GM12892 (cell line): ENCODE data around the gene NECAB2.
A peak's percentile ranks its signal among the peaks of the same experiment; 100 is the strongest.

Experiments used
- DNase-seq: peaks from one replicate; pipeline ENCODE4 v3.0.0; 2011; ENCODE audit not compliant: insufficient read length
- FAIRE-seq: peaks from 2 replicates; lab custom pipeline; 2011; peaks lifted over from hg19 to GRCh38; lab: Jason Lieb, UNC
- POLR2A ChIP-seq: IDR thresholded peaks from 2 replicates; pipeline ENCODE4 v1.6.1; 2011; ENCODE audit warnings: low read depth, low read length, control low read depth
- POLR2AphosphoS5 ChIP-seq: IDR thresholded peaks from 2 replicates; pipeline ENCODE4 v1.6.1; 2011; ENCODE audit warnings: low read depth, low read length, control low read depth
- TAF1 ChIP-seq: IDR thresholded peaks from 2 replicates; pipeline ENCODE4 v1.6.1; 2011; ENCODE audit warnings: low read depth, mild to moderate bottlenecking, control low read depth, low read length, borderline replicate concordance

NECAB2 gene

DNA sequence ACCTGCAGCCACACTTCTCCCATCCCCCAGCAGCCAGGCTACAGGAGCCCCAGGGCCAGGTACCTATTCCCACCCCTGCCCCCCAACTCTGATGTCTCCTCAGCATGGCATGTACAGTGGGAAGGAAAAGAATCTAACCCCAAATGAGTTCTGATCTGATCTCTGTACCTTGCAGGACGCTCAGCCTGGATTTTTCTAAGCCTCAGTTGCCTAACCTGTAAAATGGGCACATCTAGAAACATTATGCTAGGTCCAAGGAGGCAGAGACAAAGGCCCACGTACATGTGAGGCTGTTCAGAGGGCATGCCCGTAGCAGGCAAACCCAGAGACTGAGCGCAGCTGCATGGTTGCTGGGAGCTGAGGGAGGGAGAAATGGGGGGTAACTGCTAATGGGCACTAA, 39.5 kb downstream of the NECAB2 start:
- DNase-seq (no peak), FAIRE-seq (no peak)
- TF ChIP-seq POLR2A (no peak), POLR2AphosphoS5 (no peak), TAF1 (no peak)

DNA sequence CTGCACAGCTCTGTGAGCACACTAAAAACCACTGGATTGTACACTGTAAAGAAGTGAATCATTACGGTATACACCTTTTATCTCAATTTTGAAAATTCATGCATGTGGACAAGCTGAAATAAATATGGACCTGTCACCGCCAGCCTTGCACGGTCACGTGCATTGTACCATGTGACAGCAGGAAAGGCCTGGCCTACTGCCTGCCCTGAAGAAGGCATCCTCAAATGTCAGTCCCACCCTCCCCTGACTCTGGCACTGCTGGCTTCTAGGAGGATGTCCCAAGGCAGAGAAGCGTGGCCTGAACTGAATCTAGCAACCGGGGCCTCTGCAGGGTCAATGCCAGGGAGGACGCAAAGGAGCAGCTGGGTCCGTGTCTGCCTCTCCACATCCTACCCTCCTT, 39.9 kb downstream of the NECAB2 start:
- TF ChIP-seq POLR2AphosphoS5 (no peak), POLR2A (no peak), TAF1 (no peak)
- no peak for DNase-seq
- no peak for FAIRE-seq

DNA sequence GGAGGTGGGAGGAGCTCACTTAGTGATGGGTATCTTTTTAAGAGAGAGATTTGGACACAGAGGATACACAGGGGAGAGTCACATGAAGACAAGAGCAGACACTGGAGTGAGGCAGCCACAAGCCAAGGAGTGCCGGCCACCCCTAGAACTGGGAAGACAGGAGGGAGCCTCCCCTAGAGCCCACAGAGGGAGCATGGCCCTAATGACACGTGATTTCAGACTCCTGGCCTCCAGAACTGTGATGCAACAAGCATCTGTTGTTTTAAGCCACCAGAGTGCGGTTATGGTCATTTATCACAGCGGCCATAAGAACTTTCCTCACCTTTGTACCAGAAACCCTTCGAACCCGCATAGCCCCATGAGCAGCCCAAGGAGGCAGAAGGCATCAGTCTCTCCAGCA, 41.2 kb downstream of the NECAB2 start:
- FAIRE-seq (no peak), DNase-seq (no peak)
- TF ChIP-seq POLR2A (no peak), TAF1 (no peak), POLR2AphosphoS5 (no peak)

GRCh38 chr16:84013787-84014569, 45.9 kb downstream of the NECAB2 start:
- FAIRE-seq (no peak), DNase-seq (peak; percentile 46)
- TF ChIP-seq POLR2A (no peak), TAF1 (no peak), POLR2AphosphoS5 (no peak)

- TF ChIP-seq TAF1 (no peak), POLR2A (no peak), POLR2AphosphoS5 (no peak)
- FAIRE-seq, result no peak
- no peak for DNase-seq
Observed at GRCh38 chr16:84014570-84015327, 46.7 kb downstream of the NECAB2 start.

- DNase-seq (no peak), FAIRE-seq (no peak)
- TF ChIP-seq POLR2AphosphoS5 (no peak), POLR2A (no peak), TAF1 (no peak)
Observed at GRCh38 chr16:84015399-84015798, 47.4 kb downstream of the NECAB2 start.

DNA sequence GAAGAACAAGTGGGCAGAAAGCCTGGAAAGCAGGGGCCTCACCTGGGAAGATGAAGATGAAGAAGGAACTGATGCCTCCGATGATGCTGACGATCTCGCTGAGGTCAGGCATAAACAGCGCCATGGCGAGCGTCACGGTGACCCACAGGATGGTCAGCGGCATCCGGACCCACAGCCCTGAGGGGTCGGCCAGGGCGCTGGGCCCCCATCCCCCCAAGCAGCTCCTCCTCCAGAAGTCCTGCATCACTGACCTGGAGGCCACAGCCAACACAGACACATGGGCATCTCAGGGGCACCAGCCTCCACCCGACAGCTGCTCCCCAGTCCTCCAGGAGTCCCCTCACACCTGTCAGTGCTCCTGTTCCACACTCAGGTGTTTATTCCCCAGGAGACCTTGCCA, 48.4 kb downstream of the NECAB2 start:
- TF ChIP-seq TAF1 (no peak), POLR2A (no peak), POLR2AphosphoS5 (no peak)
- FAIRE-seq (no peak), DNase-seq (no peak)

GRCh38 chr16:84018710-84019109, 50.7 kb downstream of the NECAB2 start:
- FAIRE-seq (no peak), DNase-seq (no peak)
- TF ChIP-seq TAF1 (no peak), POLR2AphosphoS5 (no peak), POLR2A (no peak)

GRCh38 chr16:84020353-84020752, 52.3 kb downstream of the NECAB2 start:
- TF ChIP-seq POLR2AphosphoS5 (no peak), TAF1 (no peak), POLR2A (no peak)
- FAIRE-seq (no peak), DNase-seq (no peak)

DNA sequence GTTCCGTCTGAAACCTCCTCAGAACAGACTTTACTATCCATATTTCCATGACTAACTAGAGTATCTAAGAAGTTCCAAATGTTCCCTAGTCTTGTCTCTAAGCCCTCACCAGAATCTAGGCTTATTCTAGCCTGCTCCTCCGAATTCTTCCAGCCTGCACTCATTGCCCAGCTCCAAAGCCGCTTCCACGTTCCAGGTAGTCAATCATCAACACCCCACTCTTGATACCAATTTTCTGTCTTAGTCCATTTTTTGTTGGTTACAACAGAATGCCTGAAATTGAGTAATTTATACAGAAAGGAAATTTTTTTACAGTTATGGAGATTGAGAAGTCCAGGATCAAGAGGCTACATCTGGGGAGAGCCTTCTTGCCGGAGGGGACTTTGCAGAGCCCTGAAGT, 53.4 kb downstream of the NECAB2 start:
- FAIRE-seq (no peak), DNase-seq (no peak)
- TF ChIP-seq POLR2AphosphoS5 (no peak), TAF1 (no peak), POLR2A (no peak)

- DNase-seq (no peak), FAIRE-seq (no peak)
- TF ChIP-seq POLR2AphosphoS5, result no peak
- TF ChIP-seq POLR2A, result no peak
- no peak for TF ChIP-seq TAF1
Observed at GRCh38 chr16:84022644-84023043, 54.6 kb downstream of the NECAB2 start.
